ENCODE measurements around the gene CCNO.

DNA sequence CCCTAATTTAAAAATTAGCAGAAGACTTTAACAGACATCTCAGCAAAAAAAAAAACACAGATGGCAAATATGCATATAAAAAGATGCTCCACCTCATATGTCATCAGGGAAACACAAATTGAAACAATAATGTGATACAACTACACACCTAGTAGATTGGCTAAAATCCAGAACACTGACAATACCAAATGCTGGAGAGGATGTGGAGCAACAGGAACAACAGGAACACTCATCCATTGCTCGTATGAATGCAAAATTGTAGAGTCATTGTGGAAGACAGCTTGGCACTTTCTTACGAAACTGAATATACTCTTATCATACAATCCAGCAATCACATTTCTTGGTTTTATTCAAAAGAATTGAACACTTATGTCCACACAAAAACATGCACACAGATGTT lies 28.4 kb downstream of the CCNO start:
- no peak for TF ChIP-seq YY1 (IDR thresholded peaks at IDR 0.05; ENCODE audit: insufficient read depth, insufficient read length)
- TF ChIP-seq ZNF274 (IDR thresholded peaks at IDR 0.05; ENCODE audit: low read depth, low read length), result no peak
- no peak for TF ChIP-seq SUZ12 (IDR thresholded peaks at IDR 0.05; ENCODE audit: extremely low read depth, insufficient read depth, insufficient read length)
